NT2/D1 (cell line): ENCODE results near the gene SP9.

Experiments
- SUZ12 ChIP-seq: IDR thresholded peaks from 2 replicates; pipeline ENCODE4 v1.6.1; 2011; ENCODE audit not compliant: insufficient read length, insufficient read depth; ENCODE audit errors: extremely low read depth
- YY1 ChIP-seq: IDR thresholded peaks from 2 replicates; pipeline ENCODE4 v1.6.1; 2011; ENCODE audit not compliant: insufficient read length, insufficient read depth
- ZNF274 ChIP-seq: IDR thresholded peaks from 2 replicates; pipeline ENCODE4 v1.6.1; 2011; ENCODE audit warnings: mild to moderate bottlenecking, low read depth, low read length

DNA sequence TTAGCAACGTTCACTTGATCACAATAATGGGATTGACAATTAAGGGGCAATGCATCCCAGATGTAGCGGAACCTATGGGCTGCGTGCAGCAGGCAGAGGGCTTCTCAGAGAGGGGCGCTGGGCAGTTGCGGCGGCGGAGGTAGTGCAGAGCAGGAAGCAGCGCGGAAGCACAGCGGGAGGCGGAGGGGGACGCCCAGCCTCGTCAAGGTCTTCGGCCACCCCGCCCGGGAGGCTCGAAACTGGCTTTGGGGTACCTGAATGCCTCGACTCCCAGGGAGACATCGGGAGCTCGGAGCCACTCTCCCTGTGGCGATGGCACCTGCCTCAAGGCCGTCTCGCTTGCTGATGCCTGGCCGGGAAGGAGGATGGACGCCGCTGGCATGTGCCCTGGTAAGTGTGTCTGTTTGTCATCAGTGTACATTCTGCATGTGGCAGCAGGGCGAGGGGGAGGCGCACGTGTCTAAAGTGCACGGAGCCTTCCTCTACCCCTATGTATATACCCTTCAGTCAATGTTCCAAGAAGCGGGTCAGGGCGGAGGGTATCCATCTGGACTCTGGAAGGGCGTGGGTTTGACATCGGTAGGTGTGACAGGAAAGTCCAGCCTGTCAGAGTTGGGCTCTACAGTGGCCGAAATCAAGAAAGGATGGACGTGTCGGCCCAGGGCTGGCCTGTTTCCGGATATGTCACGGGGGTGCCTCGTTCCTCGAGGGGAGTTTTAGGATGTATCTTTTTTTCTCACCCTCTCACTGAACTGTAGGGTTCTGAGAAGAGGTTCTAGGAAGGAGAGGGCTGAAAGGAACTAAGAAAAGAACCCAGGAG lies 7.5 kb upstream of the SP9 start:
- TF ChIP-seq ZNF274 (no peak), YY1 (no peak), SUZ12 (peak; percentile 96)
